Activated CD4-positive, alpha-beta memory T cell treated with anti-CD3 and anti-CD28 coated beads, Interleukin-2, amount 10 ng/mL, durations not matched to agents 7 days and 5 days (primary cell): ENCODE measurements around the gene UBR7. TPM values are rescaled to one million over a fixed set of nuclear protein-coding genes. Genes with fewer than 3 reads are reported as not detected.

ENCODE experiments used
- CTCF ChIA-PET: fragments of 350-600 bp; sonication (Branson Sonifier 250); formaldehyde crosslinking; loops from one replicate; lab custom pipeline; 2021; ENCODE audit warnings: antibody characterized with exemption, inconsistent platforms; lab: Charles Lee
- POLR2A ChIA-PET: fragments of 350-600 bp; sonication (Branson Sonifier 250); formaldehyde crosslinking; loops from one replicate; lab custom pipeline; 2021; ENCODE audit warnings: antibody characterized with exemption; lab: Charles Lee
- DNase-seq: peaks from one replicate; pipeline ENCODE4 v3.0.0-alpha.2; 2020
- H3K27ac Mint-ChIP-seq: one replicate; pipeline ENCODE4 v1.8.0; 2021; ENCODE audit warnings: mild to moderate bottlenecking, mixed read lengths
- H3K27me3 Mint-ChIP-seq: one replicate; pipeline ENCODE4 v1.8.0; 2021; ENCODE audit warnings: mixed read lengths
- H3K36me3 Mint-ChIP-seq: one replicate; pipeline ENCODE4 v1.8.0; 2021; ENCODE audit warnings: low read depth, mixed read lengths
- H3K4me1 Mint-ChIP-seq: one replicate; pipeline ENCODE4 v1.8.0; 2021; ENCODE audit warnings: mixed read lengths
- H3K4me3 Mint-ChIP-seq: one replicate; pipeline ENCODE4 v1.8.0; 2021; ENCODE audit warnings: mild to moderate bottlenecking, mixed read lengths
- H3K9me3 Mint-ChIP-seq: one replicate; pipeline ENCODE4 v1.8.0; 2021; ENCODE audit warnings: mixed read lengths
- total RNA-seq, 2 experiments: library from RNA; stranded (reverse); gene quantifications; one replicate each; pipeline ENCODE4 v1.2.3, GENCODE V29; 2021

Gene UBR7
- total RNA-seq, 2 experiments from 2014 or later, result 43.5 to 47.7 TPM

- DNase-seq, result no peak
- H3K36me3 Mint-ChIP-seq, result peaks cover 8% of the 10 kb centered on the region
- H3K4me1 Mint-ChIP-seq, result peaks cover 5% of the 10 kb centered on the region
- H3K9me3 Mint-ChIP-seq, result no peaks in the 10 kb centered on the region
- CTCF ChIA-PET, result no interaction called here
- no peak overlapping the region for H3K4me3 Mint-ChIP-seq
- H3K27me3 Mint-ChIP-seq, result no peaks in the 10 kb centered on the region
- H3K27ac Mint-ChIP-seq, result no peak overlapping the region
- POLR2A ChIA-PET, result no interaction called here
Observed at GRCh38 chr14:93271111-93271510, 64.1 kb downstream of the UBR7 start.

GRCh38 chr14:93274055-93274806 is 67.2 kb downstream of the UBR7 start:
- H3K9me3 Mint-ChIP-seq, result no peaks in the 10 kb centered on the region
- ChIA-PET POLR2A (interaction anchor here (0.8 kb wide), 1 partner anchor 9 kb away, joined by 3 read pairs; no protein-coding TSS in a partner anchor), CTCF (no interaction called here)

GRCh38 chr14:93276031-93276716 is 69.1 kb downstream of the UBR7 start:
- Mint-ChIP-seq H3K4me1 (peaks cover 3% of the 10 kb centered on the region), H3K36me3 (peaks cover 8% of the 10 kb centered on the region), H3K4me3 (no peak overlapping the region), H3K27ac (no peak overlapping the region), H3K9me3 (no peaks in the 10 kb centered on the region), H3K27me3 (no peaks in the 10 kb centered on the region)
- no peak for DNase-seq
- ChIA-PET POLR2A (no interaction called here), CTCF (interaction anchor here (1.0 kb wide), 1 partner anchor 324 kb away, joined by 3 read pairs; no protein-coding TSS in a partner anchor)

More at GRCh38 chr14:93274055-93274806, 67.2 kb downstream of the UBR7 start:
- Mint-ChIP-seq H3K27ac (no peak overlapping the region), H3K36me3 (peaks cover 8% of the 10 kb centered on the region), H3K27me3 (no peaks in the 10 kb centered on the region), H3K4me1 (peaks cover 5% of the 10 kb centered on the region), H3K4me3 (no peak overlapping the region)
- no peak for DNase-seq

Other genes with a start within 250 kb of the UBR7 start
- gene ITPK1, start 91.3 kb upstream of the UBR7 start, total RNA-seq, result 10 to 100 TPM; 59.3 to 62.3 TPM
- gene MOAP1, start 22.4 kb upstream of the UBR7 start, total RNA-seq, result 10 to 100 TPM; 23.1 to 24.6 TPM
- gene LYSET, start 21.9 kb upstream of the UBR7 start, total RNA-seq, result 1 to 10 TPM; 7.4 to 8.3 TPM
- gene GON7, start 191 bp upstream of the UBR7 start, total RNA-seq, result 10 to 100 TPM; 16.0 to 18.2 TPM
- 10 to 100 TPM; 13.4 to 16.8 TPM for gene BTBD7, start 125.8 kb downstream of the UBR7 start, total RNA-seq
- gene COX8C, start 139.9 kb downstream of the UBR7 start, total RNA-seq, result not detected
- under 1 TPM in 1 of 2 experiments, not detected in 1; 0.03 TPM for gene UNC79, start 223.7 kb downstream of the UBR7 start, total RNA-seq